ENCODE data around the gene CCDC24. TPM values are rescaled to one million over a fixed set of nuclear protein-coding genes. Genes with fewer than 3 reads are reported as not detected.
A peak's percentile ranks its signal among the peaks of the same experiment; 100 is the strongest.

Gene CCDC24
- total and polyA plus RNA-seq, 9 of the 15 experiments (the other 6 are each of a cell fraction or from before 2014, with no cell fraction given) = 0.31 to 4.5 (median 1.5) TPM

DNA sequence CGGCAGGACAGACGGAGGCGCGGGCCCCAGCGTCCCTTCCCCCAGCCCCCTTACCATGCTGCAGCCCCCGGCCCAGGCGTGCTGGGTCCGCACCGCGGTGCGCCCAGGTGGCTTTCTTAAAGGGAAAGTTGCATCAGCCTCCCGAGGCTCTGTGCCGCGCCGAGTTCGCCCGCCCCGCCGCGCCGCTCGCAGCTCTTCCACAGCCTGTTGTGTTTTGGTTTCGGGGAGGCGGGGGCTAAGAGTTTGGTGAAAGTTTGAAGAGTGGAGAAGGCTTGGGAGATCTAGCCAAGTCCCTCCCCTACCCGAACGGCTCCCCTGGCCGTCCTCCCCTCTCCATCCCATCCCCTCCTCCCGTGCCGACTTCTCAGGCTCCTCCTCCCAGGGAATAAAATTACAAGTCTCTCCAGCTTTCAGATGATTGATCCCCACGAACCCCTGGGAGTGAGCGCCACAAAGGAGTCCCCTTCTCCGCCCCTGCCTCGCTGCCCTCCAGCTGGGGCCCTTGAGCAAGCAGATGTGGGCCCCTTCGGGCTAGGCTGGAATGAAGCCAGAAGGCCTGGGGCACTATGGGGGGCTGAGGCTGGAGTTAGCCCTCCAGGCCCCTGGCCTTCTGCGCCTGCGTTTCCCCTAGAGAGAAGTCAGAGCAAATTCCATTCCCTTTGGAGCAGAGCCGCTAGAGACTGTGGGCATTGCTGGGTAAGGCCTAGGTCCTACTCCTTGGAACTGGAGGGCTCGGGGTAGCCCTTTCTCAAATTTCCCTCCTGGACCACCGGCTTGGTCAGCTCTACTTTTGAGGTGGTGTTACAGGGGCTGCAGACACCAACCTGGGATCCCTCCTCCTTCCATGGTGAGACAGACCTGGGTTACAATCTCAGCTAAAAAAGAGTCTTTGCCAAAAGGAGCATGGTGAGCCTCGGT, 40.1 kb downstream of the CCDC24 start, which contains the start of gene SLC6A9:
Gene SLC6A9 (minus strand): TSS at position 211 of the 918 bp plus-strand sequence. CDS start 7,185 bp downstream, outside the sequence.
- H3K27me3 ChIP-seq (ENCODE audit: control insufficient read depth in 2 of 2, insufficient read depth in 2 of 2, low read length in 2 of 2) = no peaks in the 10 kb centered on the region
- intact Hi-C loops (cut with micrococcal nuclease) (no loop called here), in situ Hi-C loops (cut with MboI) (no loop called here)
- H3K9me1 ChIP-seq (ENCODE audit: control insufficient read depth, insufficient read depth, low read length) = no peaks in the 10 kb centered on the region
- no peaks in the 10 kb centered on the region for H3K9me3 ChIP-seq (replicated peaks; ENCODE audit: control insufficient read depth, insufficient read depth, low read depth, low read length)
- peak within 1 kb of the TSS; percentile 84 for H3K27ac ChIP-seq (ENCODE audit: extremely low read depth, low read depth, low read length)
- ChIA-PET POLR2A (interaction anchor here (0.6 to 4.9 kb wide), 14 partner anchors 10 to 690 kb away, joined by 3 to 29 read pairs (median 4); no protein-coding TSS in a partner anchor), CTCF (ENCODE audit: low intra/inter-chr PET ratio) (no interaction called here)
- no peaks in the 10 kb centered on the region; the same call in 2 of the 3 replicates for H3K36me3 ChIP-seq (ENCODE audit: control insufficient read depth, insufficient read depth, low read length)
- peak; percentile 60 for ATAC-seq
- FAIRE-seq = peak; percentile 29
- H3K4me1 ChIP-seq (replicated peaks in 1 of 2; ENCODE audit: control insufficient read depth in 2 of 2, insufficient read depth in 2 of 2, low read length in 2 of 2) = peaks cover 57 to 75% of the 10 kb centered on the region in 2 experiments
- BruUV-seq (replicated peaks) = no TSS peak
- H3K4me3 ChIP-seq = peak within 1 kb of the TSS; percentile 82
- H2AFZ ChIP-seq (ENCODE audit: low read depth, low read length) = peak within 1 kb of the TSS; percentile 70
- peaks cover 5% of the 10 kb centered on the region; the same call in 1 of the 2 replicates for H4K20me1 ChIP-seq (replicated peaks; ENCODE audit: control insufficient read depth, insufficient read depth, low read length)
- WGBS (ENCODE audit: insufficient coverage, low coverage, missing lambda C conversion rate) = 15% methylated on average over 37 of the region's 40 CpGs
- peak within 1 kb of the TSS; percentile 84 to 93 for H3K9ac ChIP-seq (ENCODE audit: insufficient read depth in 1 of 2, low read depth in 2 of 2, low read length in 2 of 2)
- DNase-seq (ENCODE audit: extremely low read depth in 1 of 4, low spot score in 3 of 4) = peak; percentile 67 to 84 (median 70)
- peaks cover 21% of the 10 kb centered on the region for H3K79me2 ChIP-seq (ENCODE audit: control insufficient read depth, insufficient read depth, low read length)
- H3K4me2 ChIP-seq (ENCODE audit: insufficient read depth, low read length) = peak within 1 kb of the TSS; percentile 96
- peak; percentile 97 for TF ChIP-seq CEBPG (CRISPR knock-in tag; IDR thresholded peaks at IDR 0.05)
- peak; percentile 87 to 89 for TF ChIP-seq CEBPG (tag; conservative IDR thresholded peaks at IDR 0.05 in 1 of 2, IDR thresholded peaks at IDR 0.05 in 1 of 2)
- peak; percentile 91 for TF ChIP-seq EP400 (IDR thresholded peaks at IDR 0.05)
- TF ChIP-seq, protein P1, sequence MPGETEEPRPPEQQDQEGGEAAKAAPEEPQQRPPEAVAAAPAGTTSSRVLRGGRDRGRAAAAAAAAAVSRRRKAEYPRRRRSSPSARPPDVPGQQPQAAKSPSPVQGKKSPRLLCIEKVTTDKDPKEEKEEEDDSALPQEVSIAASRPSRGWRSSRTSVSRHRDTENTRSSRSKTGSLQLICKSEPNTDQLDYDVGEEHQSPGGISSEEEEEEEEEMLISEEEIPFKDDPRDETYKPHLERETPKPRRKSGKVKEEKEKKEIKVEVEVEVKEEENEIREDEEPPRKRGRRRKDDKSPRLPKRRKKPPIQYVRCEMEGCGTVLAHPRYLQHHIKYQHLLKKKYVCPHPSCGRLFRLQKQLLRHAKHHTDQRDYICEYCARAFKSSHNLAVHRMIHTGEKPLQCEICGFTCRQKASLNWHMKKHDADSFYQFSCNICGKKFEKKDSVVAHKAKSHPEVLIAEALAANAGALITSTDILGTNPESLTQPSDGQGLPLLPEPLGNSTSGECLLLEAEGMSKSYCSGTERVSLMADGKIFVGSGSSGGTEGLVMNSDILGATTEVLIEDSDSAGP (CRISPR knock-in tag; IDR thresholded peaks at IDR 0.05) = peak; percentile 85
- TF ChIP-seq, protein P2, sequence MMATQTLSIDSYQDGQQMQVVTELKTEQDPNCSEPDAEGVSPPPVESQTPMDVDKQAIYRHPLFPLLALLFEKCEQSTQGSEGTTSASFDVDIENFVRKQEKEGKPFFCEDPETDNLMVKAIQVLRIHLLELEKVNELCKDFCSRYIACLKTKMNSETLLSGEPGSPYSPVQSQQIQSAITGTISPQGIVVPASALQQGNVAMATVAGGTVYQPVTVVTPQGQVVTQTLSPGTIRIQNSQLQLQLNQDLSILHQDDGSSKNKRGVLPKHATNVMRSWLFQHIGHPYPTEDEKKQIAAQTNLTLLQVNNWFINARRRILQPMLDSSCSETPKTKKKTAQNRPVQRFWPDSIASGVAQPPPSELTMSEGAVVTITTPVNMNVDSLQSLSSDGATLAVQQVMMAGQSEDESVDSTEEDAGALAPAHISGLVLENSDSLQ (IDR thresholded peaks at IDR 0.05) = peak; percentile 29; the same call in 1 of the 2 replicates
- TF ChIP-seq DACH1 (IDR thresholded peaks at IDR 0.05; ENCODE audit: partially characterized antibody) = no peak
- no peak for TF ChIP-seq RBM39 (optimal IDR thresholded peaks at IDR 0.05; ENCODE audit: low read depth, low read length)
- TF ChIP-seq PHF21A (IDR thresholded peaks at IDR 0.05; ENCODE audit: borderline replicate concordance, low read depth) = no peak
- TF ChIP-seq SMARCA4 (IDR thresholded peaks at IDR 0.05) = 0 out of 2 replicates have a peak, but pooled peaks have one; percentile 30
- peak; percentile 11 to 51; a peak in 2 of 4 replicates for TF ChIP-seq MAZ (CRISPR knock-in tag; conservative IDR thresholded peaks at IDR 0.05 in 1 of 2, IDR thresholded peaks at IDR 0.05 in 1 of 2)
- TF ChIP-seq CXXC5 (CRISPR knock-in tag; IDR thresholded peaks at IDR 0.05) = peak; percentile 55
- 0 out of 2 replicates have a peak, but pooled peaks have one; percentile 14 for TF ChIP-seq POLR2AphosphoS5 (IDR thresholded peaks at IDR 0.05; ENCODE audit: control insufficient read depth, insufficient read depth, low read depth, low read length)
- TF ChIP-seq, protein P3, sequence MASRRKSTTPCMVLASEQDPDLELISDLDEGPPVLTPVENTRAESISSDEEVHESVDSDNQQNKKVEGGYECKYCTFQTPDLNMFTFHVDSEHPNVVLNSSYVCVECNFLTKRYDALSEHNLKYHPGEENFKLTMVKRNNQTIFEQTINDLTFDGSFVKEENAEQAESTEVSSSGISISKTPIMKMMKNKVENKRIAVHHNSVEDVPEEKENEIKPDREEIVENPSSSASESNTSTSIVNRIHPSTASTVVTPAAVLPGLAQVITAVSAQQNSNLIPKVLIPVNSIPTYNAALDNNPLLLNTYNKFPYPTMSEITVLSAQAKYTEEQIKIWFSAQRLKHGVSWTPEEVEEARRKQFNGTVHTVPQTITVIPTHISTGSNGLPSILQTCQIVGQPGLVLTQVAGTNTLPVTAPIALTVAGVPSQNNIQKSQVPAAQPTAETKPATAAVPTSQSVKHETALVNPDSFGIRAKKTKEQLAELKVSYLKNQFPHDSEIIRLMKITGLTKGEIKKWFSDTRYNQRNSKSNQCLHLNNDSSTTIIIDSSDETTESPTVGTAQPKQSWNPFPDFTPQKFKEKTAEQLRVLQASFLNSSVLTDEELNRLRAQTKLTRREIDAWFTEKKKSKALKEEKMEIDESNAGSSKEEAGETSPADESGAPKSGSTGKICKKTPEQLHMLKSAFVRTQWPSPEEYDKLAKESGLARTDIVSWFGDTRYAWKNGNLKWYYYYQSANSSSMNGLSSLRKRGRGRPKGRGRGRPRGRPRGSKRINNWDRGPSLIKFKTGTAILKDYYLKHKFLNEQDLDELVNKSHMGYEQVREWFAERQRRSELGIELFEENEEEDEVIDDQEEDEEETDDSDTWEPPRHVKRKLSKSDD (conservative IDR thresholded peaks at IDR 0.05; ENCODE audit: low read length) = no peak
- TF ChIP-seq HNRNPH1 (optimal IDR thresholded peaks at IDR 0.05; ENCODE audit: low read depth, low read length) = no peak
- no peak for TF ChIP-seq NR2C2 (CRISPR knock-in tag; IDR thresholded peaks at IDR 0.05)
- no peak for TF ChIP-seq NR2C2 (tag; IDR thresholded peaks at IDR 0.05)
